Measurements from ENCODE around the gene FHOD3.

DNA sequence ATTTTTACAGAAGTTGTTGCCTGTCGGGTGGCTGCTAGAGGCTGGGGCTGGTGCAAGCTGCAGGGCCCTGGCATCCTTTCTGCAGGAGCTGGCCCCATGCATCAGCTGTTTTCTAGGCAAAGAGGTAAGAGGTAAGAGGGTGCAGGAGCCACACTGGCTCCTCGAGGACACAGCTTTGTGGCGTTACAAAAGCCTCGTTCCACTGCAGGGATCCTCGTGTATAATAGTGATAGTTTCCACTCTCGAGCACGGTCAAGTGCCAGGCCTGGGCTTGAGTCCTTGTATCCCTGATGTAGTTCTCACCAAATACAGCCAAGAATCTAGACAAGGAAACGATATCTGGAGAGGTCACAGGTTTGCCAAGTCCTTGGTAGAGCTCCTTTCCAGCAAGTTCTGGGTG, 33.2 kb upstream of the FHOD3 start:
- TF ChIP-seq CTCF (conservative IDR thresholded peaks at IDR 0.05; ENCODE audit: low read depth, low read length): no peak
- no peak for TF ChIP-seq EZH2 (IDR thresholded peaks at IDR 0.05; ENCODE audit: borderline replicate concordance, low read depth, low read length, poor library complexity, severe bottlenecking)

Data from A673 (cell line).